Measurements from ENCODE around the gene LHFPL2.
A peak's percentile ranks its signal among the peaks of the same experiment; 100 is the strongest.

Gene LHFPL2

GRCh38 chr5:78514427-78515330, 133.9 kb downstream of the LHFPL2 start:
- DNase-seq: no peak

GRCh38 chr5:78513441-78513840, 135.1 kb downstream of the LHFPL2 start:
- no peak for DNase-seq

GRCh38 chr5:78512435-78512834, 136.1 kb downstream of the LHFPL2 start:
- no peak for DNase-seq

- no peak for DNase-seq
Measured at GRCh38 chr5:78511121-78511906, 137.3 kb downstream of the LHFPL2 start.

GRCh38 chr5:78509884-78510769, 138.4 kb downstream of the LHFPL2 start:
- peak; percentile 2 for DNase-seq

- no peak for DNase-seq
Measured at GRCh38 chr5:78509145-78509865, 139.3 kb downstream of the LHFPL2 start.

- DNase-seq: no peak
Measured at GRCh38 chr5:78508186-78508765, 140.3 kb downstream of the LHFPL2 start.

GRCh38 chr5:78507531-78507930, 141.0 kb downstream of the LHFPL2 start:
- DNase-seq: no peak

- DNase-seq: no peak
Measured at GRCh38 chr5:78506261-78507024, 142.1 kb downstream of the LHFPL2 start.

GRCh38 chr5:78505860-78506259, 142.7 kb downstream of the LHFPL2 start:
- DNase-seq: no peak

- DNase-seq: no peak
Measured at GRCh38 chr5:78504704-78505677, 143.6 kb downstream of the LHFPL2 start.

GRCh38 chr5:78503958-78504653, 144.5 kb downstream of the LHFPL2 start:
- DNase-seq: no peak

GRCh38 chr5:78501411-78502352, 146.9 kb downstream of the LHFPL2 start:
- no peak for DNase-seq

GRCh38 chr5:78500871-78501270, 147.7 kb downstream of the LHFPL2 start:
- no peak for DNase-seq

- no peak for DNase-seq
Measured at GRCh38 chr5:78500028-78500427, 148.5 kb downstream of the LHFPL2 start.

- DNase-seq: no peak
Measured at GRCh38 chr5:78499485-78499884, 149.1 kb downstream of the LHFPL2 start.

- no peak for DNase-seq
Measured at GRCh38 chr5:78497573-78498533, 150.7 kb downstream of the LHFPL2 start.

Data from activated T-cell treated with anti-CD3 and anti-CD28 coated beads for 4 hours (primary cell).